Measurements from ENCODE around the gene DNAH12. TPM values are rescaled to one million over a fixed set of nuclear protein-coding genes. Genes with fewer than 3 reads are reported as not detected.

The DNAH12 gene
- total and polyA plus RNA-seq, 2 of the 13 experiments (the other 11 are each of a cell fraction or from before 2014, with no cell fraction given) = 0.11 TPM

DNA sequence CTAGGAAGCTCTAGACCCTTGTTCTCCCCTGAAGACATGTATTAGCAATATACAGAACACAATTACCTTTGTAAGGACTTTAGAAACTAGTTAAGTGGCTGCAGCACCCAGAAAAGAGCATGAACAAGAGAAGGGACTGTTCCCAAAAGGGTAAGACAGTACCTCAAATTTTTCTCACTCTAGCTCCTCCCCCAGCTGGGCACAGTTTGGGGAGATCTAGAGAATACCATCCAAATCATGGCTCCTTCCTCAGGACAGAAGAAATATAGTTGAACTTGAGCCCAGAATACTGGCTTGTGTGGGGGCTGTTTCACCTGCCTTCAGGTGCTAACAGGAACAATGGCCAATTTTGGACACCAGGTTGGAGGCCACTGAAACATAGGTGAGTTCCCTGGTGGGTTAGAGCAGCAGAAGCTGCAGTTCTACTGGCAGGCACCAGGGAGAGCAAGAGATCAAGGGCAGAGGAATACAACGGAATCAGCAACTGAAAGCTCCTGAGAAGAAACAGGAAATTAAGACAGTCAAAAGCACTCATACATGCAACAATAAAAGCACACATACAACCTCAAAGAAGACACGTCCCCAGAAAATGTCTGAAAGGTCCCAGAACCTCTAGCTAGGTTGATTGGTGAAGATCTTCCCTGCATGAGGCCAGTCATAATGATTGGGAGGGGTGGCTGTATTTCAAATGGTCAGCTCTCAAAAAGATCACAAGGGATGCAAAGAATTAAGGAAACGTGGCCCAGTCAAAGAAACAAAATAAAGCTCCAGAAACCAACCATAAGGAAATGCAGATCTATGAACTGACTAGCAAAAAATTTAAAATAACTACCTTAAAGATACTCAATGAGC lies 146.7 kb downstream of the DNAH12 start (continued):
- TF ChIP-seq NFE2 (CRISPR knock-in tag; IDR thresholded peaks at IDR 0.05) (no peak), ZBTB3 (CRISPR knock-in tag; IDR thresholded peaks at IDR 0.05; ENCODE audit: borderline replicate concordance, low read depth) (no peak), CC2D1A (CRISPR knock-in tag; IDR thresholded peaks at IDR 0.05) (no peak), ZFP90 (CRISPR knock-in tag; IDR thresholded peaks at IDR 0.05; ENCODE audit: borderline replicate concordance) (no peak), ZSCAN21 (CRISPR knock-in tag; IDR thresholded peaks at IDR 0.05; ENCODE audit: borderline replicate concordance) (no peak), ETV5 (CRISPR knock-in tag; IDR thresholded peaks at IDR 0.05; ENCODE audit: borderline replicate concordance) (peak; percentile 57; the same call in 1 of the 2 replicates), KLF11 (CRISPR knock-in tag; IDR thresholded peaks at IDR 0.05) (no peak), BCL6 (CRISPR knock-in tag; IDR thresholded peaks at IDR 0.05) (no peak)
- TF ChIP-seq, protein P1, sequence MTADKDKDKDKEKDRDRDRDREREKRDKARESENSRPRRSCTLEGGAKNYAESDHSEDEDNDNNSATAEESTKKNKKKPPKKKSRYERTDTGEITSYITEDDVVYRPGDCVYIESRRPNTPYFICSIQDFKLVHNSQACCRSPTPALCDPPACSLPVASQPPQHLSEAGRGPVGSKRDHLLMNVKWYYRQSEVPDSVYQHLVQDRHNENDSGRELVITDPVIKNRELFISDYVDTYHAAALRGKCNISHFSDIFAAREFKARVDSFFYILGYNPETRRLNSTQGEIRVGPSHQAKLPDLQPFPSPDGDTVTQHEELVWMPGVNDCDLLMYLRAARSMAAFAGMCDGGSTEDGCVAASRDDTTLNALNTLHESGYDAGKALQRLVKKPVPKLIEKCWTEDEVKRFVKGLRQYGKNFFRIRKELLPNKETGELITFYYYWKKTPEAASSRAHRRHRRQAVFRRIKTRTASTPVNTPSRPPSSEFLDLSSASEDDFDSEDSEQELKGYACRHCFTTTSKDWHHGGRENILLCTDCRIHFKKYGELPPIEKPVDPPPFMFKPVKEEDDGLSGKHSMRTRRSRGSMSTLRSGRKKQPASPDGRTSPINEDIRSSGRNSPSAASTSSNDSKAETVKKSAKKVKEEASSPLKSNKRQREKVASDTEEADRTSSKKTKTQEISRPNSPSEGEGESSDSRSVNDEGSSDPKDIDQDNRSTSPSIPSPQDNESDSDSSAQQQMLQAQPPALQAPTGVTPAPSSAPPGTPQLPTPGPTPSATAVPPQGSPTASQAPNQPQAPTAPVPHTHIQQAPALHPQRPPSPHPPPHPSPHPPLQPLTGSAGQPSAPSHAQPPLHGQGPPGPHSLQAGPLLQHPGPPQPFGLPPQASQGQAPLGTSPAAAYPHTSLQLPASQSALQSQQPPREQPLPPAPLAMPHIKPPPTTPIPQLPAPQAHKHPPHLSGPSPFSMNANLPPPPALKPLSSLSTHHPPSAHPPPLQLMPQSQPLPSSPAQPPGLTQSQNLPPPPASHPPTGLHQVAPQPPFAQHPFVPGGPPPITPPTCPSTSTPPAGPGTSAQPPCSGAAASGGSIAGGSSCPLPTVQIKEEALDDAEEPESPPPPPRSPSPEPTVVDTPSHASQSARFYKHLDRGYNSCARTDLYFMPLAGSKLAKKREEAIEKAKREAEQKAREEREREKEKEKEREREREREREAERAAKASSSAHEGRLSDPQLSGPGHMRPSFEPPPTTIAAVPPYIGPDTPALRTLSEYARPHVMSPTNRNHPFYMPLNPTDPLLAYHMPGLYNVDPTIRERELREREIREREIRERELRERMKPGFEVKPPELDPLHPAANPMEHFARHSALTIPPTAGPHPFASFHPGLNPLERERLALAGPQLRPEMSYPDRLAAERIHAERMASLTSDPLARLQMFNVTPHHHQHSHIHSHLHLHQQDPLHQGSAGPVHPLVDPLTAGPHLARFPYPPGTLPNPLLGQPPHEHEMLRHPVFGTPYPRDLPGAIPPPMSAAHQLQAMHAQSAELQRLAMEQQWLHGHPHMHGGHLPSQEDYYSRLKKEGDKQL (CRISPR knock-in tag; IDR thresholded peaks at IDR 0.05; ENCODE audit: low read depth) = no peak
- TF ChIP-seq, protein P2, sequence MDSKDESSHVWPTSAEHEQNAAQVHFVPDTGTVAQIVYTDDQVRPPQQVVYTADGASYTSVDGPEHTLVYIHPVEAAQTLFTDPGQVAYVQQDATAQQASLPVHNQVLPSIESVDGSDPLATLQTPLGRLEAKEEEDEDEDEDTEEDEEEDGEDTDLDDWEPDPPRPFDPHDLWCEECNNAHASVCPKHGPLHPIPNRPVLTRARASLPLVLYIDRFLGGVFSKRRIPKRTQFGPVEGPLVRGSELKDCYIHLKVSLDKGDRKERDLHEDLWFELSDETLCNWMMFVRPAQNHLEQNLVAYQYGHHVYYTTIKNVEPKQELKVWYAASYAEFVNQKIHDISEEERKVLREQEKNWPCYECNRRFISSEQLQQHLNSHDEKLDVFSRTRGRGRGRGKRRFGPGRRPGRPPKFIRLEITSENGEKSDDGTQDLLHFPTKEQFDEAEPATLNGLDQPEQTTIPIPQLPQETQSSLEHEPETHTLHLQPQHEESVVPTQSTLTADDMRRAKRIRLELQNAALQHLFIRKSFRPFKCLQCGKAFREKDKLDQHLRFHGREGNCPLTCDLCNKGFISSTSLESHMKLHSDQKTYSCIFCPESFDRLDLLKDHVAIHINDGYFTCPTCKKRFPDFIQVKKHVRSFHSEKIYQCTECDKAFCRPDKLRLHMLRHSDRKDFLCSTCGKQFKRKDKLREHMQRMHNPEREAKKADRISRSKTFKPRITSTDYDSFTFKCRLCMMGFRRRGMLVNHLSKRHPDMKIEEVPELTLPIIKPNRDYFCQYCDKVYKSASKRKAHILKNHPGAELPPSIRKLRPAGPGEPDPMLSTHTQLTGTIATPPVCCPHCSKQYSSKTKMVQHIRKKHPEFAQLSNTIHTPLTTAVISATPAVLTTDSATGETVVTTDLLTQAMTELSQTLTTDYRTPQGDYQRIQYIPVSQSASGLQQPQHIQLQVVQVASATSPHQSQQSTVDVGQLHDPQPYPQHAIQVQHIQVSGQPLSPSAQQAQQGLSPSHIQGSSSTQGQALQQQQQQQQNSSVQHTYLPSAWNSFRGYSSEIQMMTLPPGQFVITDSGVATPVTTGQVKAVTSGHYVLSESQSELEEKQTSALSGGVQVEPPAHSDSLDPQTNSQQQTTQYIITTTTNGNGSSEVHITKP (CRISPR knock-in tag; IDR thresholded peaks at IDR 0.05; ENCODE audit: low read depth) = 0 out of 2 replicates have a peak, but pooled peaks have one; percentile 23
- TF ChIP-seq, protein P3, sequence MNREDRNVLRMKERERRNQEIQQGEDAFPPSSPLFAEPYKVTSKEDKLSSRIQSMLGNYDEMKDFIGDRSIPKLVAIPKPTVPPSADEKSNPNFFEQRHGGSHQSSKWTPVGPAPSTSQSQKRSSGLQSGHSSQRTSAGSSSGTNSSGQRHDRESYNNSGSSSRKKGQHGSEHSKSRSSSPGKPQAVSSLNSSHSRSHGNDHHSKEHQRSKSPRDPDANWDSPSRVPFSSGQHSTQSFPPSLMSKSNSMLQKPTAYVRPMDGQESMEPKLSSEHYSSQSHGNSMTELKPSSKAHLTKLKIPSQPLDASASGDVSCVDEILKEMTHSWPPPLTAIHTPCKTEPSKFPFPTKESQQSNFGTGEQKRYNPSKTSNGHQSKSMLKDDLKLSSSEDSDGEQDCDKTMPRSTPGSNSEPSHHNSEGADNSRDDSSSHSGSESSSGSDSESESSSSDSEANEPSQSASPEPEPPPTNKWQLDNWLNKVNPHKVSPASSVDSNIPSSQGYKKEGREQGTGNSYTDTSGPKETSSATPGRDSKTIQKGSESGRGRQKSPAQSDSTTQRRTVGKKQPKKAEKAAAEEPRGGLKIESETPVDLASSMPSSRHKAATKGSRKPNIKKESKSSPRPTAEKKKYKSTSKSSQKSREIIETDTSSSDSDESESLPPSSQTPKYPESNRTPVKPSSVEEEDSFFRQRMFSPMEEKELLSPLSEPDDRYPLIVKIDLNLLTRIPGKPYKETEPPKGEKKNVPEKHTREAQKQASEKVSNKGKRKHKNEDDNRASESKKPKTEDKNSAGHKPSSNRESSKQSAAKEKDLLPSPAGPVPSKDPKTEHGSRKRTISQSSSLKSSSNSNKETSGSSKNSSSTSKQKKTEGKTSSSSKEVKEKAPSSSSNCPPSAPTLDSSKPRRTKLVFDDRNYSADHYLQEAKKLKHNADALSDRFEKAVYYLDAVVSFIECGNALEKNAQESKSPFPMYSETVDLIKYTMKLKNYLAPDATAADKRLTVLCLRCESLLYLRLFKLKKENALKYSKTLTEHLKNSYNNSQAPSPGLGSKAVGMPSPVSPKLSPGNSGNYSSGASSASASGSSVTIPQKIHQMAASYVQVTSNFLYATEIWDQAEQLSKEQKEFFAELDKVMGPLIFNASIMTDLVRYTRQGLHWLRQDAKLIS (CRISPR knock-in tag; IDR thresholded peaks at IDR 0.05) = no peak
- TF ChIP-seq, protein P4, sequence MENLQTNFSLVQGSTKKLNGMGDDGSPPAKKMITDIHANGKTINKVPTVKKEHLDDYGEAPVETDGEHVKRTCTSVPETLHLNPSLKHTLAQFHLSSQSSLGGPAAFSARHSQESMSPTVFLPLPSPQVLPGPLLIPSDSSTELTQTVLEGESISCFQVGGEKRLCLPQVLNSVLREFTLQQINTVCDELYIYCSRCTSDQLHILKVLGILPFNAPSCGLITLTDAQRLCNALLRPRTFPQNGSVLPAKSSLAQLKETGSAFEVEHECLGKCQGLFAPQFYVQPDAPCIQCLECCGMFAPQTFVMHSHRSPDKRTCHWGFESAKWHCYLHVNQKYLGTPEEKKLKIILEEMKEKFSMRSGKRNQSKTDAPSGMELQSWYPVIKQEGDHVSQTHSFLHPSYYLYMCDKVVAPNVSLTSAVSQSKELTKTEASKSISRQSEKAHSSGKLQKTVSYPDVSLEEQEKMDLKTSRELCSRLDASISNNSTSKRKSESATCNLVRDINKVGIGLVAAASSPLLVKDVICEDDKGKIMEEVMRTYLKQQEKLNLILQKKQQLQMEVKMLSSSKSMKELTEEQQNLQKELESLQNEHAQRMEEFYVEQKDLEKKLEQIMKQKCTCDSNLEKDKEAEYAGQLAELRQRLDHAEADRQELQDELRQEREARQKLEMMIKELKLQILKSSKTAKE (CRISPR knock-in tag; IDR thresholded peaks at IDR 0.05; ENCODE audit: borderline replicate concordance) = no peak

Data from HepG2 (cell line).